GM19463 (cell line): ENCODE data around the gene PCDHAC1.

ENCODE experiments used
- ATAC-seq: cut with Tn5 transposase; IDR thresholded peaks from one replicate; pipeline ENCODE4 v1.9.1; 2021; ENCODE audit warnings: mild to moderate bottlenecking, moderate library complexity; ENCODE audit not compliant: unreplicated experiment

PCDHAC1 gene

DNA sequence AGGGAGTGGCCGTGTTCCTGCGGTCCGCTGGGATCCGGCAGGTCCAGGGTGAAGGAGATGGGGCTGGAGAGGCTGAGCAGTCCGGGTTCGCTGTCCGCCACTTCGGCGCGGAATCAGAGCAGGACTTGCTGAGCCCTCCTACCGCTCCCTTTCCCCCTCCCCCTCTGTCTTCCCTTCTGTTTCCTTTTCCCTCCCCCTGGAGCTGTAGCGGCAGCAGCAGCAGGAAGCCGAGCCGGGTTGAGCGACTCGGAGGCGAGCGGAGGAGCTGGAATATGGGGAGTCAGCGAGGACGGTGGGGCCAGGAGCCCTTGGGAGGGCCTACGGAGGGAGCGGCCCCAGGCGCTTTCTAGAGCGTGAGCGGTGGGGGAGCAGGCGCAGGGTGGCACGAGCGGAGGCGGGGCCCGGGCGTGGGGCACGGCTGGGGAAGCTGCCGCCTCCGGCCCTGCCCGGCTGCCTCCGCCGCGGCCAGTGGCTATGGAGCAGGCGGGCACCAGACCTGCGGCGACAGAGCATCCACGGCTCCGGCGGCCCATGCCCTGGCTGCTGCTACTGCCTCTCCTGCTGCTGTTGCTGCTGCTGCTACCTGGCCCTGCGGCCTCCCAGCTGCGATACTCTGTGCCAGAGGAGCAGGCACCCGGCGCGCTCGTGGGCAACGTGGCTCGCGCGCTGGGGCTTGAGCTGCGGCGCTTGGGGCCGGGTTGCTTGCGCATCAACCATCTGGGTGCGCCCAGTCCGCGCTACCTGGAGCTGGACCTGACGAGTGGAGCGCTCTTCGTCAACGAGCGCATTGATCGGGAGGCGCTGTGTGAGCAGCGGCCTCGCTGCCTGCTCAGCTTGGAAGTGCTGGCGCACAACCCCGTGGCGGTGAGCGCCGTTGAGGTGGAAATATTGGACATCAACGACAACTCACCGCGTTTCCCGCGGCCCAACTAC lies 40.5 kb downstream of the PCDHAC1 start, which contains the start of gene PCDHAC2:
TSS of gene PCDHAC2 (plus strand) at position 184 of the 933 bp plus-strand sequence. CDS start at position 475, 291 bp downstream.
- ATAC-seq: no peak

DNA sequence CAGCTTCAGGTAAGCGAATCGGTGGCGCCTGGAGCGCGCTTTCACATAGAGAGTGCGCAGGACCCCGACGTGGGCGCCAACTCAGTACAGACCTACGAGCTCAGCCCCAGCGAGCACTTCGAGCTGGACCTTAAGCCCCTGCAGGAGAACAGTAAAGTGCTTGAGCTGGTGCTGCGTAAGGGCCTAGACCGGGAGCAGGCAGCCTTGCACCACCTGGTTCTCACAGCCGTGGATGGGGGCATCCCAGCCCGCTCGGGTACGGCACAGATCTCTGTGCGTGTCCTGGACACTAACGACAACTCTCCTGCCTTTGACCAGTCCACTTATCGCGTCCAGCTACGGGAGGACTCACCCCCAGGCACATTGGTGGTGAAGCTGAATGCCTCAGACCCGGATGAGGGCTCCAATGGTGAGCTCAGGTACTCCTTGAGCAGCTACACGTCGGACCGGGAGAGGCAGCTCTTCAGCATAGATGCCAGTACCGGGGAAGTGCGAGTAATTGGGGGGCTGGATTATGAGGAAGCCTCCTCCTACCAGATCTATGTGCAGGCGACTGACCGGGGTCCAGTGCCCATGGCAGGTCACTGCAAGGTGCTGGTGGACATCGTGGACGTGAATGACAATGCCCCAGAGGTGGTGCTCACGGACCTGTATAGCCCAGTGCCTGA lies 41.3 kb downstream of the PCDHAC1 start:
- no peak for ATAC-seq

DNA sequence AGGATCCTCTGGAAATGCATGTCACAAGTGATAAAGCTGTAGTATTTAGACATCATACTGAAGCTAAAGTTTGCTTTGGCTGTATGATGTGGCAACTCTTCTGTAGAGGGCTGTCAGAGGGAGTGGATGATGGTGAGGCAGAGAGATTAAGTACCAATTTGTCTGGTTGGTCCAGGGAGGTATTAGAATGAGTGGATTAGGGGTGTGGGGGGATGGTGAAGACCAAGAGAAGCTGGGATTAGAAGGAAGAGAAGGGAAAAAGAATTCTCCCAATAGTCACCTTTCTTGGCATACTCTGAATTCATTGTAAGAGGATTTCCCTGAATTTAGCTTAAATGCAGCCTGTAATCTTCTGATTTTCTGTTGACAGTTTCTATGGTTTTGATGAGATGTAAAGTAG lies 43.8 kb downstream of the PCDHAC1 start:
- ATAC-seq: no peak

DNA sequence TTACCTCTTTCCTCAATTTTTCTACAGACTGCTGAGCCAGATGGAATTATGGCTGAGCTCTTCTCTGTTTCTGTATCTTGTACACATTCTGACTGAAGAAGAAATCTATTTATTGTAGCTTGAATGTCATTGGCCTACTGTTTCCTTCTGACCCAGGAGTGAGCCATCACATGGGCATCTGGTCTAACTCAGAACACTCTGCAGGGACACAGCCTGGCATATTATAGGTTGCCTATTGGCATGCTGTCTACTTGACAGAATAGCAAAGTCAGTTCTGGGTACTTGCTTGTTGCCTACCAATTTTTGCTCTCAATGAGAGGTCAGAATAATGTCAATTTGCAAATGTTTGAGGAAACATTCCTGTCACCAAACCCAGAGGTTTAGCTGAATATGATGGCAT lies 47.5 kb downstream of the PCDHAC1 start:
- ATAC-seq: no peak

DNA sequence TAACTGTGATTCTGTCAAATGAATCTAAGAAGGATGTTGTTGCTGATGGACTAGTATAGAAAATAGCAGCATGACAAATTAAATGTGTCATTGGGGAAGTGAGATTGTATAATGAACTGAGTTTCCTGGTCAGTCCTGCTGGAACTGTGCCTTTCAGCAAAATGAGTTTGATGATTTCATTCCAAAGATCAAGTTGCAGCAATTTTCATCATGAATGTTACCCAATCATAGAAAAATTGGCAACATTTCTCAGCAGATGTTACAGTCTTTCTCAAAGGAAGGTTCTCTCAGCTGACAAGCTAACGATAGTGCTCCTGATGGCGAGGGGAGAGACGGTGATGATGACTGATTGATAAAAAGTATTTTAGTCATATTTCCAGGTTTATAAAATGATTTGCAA lies 50.9 kb downstream of the PCDHAC1 start:
- no peak for ATAC-seq

DNA sequence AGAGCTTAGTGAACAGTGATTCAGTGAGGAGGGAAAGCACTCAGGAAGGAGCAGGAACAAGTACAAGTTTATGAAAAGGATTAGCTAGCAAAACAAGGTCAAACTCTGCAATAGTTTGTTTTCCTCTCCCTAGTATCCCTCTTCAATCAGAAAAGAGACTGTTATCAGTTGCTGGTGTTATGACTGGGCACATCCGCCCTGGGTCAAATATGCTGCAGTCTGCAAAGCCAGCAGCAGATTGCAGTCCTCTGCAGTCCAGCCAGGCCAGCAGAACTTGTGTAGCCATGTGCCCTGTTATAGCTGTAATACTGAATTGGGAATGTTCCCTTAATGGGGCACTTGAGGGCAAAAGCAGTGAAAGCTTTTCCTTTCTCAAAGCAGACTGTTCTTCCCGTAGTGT lies 52.2 kb downstream of the PCDHAC1 start:
- no peak for ATAC-seq

DNA sequence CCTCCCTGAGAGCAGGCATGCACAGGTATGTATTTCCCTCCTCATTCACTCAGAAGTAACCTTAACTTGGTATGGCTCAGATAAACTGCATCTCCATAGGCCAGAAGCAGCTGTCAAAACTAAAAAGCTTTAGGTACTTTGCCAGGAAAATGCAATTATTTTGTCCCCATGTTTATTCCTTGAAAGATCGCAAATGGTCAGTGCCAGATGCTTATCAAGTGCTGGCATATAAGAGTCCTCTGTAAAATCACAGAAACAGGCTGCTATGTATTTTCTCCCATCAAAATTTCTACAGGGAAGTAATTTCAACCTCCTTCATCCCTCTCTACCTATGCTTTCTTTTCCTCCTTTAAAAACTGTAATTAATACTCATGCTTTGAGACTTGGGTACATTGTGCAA lies 52.9 kb downstream of the PCDHAC1 start:
- ATAC-seq: no peak
